Measurements from ENCODE around the gene SCP2.

SCP2 gene

GRCh38 chr1:53024117-53024516 is 97.0 kb downstream of the SCP2 start:
- H3K27ac ChIP-seq = no peak overlapping the region
- no peak for TF ChIP-seq ZFX (IDR thresholded peaks at IDR 0.05; ENCODE audit: borderline replicate concordance)
- TF ChIP-seq CTCF (IDR thresholded peaks at IDR 0.05) = no peak

- no peak for TF ChIP-seq ZFX (IDR thresholded peaks at IDR 0.05; ENCODE audit: borderline replicate concordance)
- no peak for TF ChIP-seq CTCF (IDR thresholded peaks at IDR 0.05)
- no peak overlapping the region for H3K27ac ChIP-seq
Observed at GRCh38 chr1:53025034-53025768, 98.1 kb downstream of the SCP2 start.

- no peak overlapping the region for H3K27ac ChIP-seq
- no peak for TF ChIP-seq ZFX (IDR thresholded peaks at IDR 0.05; ENCODE audit: borderline replicate concordance)
- TF ChIP-seq CTCF (IDR thresholded peaks at IDR 0.05) = no peak
Observed at GRCh38 chr1:53025769-53026112, 98.7 kb downstream of the SCP2 start.

- H3K27ac ChIP-seq = no peak overlapping the region
- TF ChIP-seq CTCF (IDR thresholded peaks at IDR 0.05) (no peak), ZFX (IDR thresholded peaks at IDR 0.05; ENCODE audit: borderline replicate concordance) (no peak)
Observed at GRCh38 chr1:53026254-53026653, 99.2 kb downstream of the SCP2 start.

- no peak overlapping the region for H3K27ac ChIP-seq
- TF ChIP-seq CTCF (IDR thresholded peaks at IDR 0.05) (no peak), ZFX (IDR thresholded peaks at IDR 0.05; ENCODE audit: borderline replicate concordance) (no peak)
Observed at GRCh38 chr1:53031732-53032131, 104.7 kb downstream of the SCP2 start.

- TF ChIP-seq ZFX (IDR thresholded peaks at IDR 0.05; ENCODE audit: borderline replicate concordance) (no peak), CTCF (IDR thresholded peaks at IDR 0.05) (no peak)
- H3K27ac ChIP-seq = no peak overlapping the region
Observed at GRCh38 chr1:53037159-53037558, 110.1 kb downstream of the SCP2 start.

GRCh38 chr1:53038566-53038965 is 111.5 kb downstream of the SCP2 start:
- no peak overlapping the region for H3K27ac ChIP-seq
- no peak for TF ChIP-seq CTCF (IDR thresholded peaks at IDR 0.05)
- TF ChIP-seq ZFX (IDR thresholded peaks at IDR 0.05; ENCODE audit: borderline replicate concordance) = no peak

Measured in 22Rv1 (cell line).